Kidney (tissue), 14 donors: ENCODE results near the gene GPR84. TPM values are rescaled to one million over a fixed set of nuclear protein-coding genes. Genes with fewer than 3 reads are reported as not detected.

ENCODE experiments used
- DNase-seq, 5 donors: peaks; one replicate each; pipeline ENCODE4 v3.0.0-alpha.2; 2013 to 2020
- FAIRE-seq: peaks from 2 replicates; lab custom pipeline; 2012; peaks lifted over from hg19 to GRCh38; lab: Jason Lieb, UNC
- H3K27ac ChIP-seq, 2 donors: one replicate each; pipeline ENCODE4 v1.7.0; 2013; ENCODE audit warnings: low read depth in 2 of 2, low read length in 2 of 2, inconsistent platforms in 1 of 2
- H3K27me3 ChIP-seq: one replicate; pipeline ENCODE4 v1.7.1; 2013; ENCODE audit warnings: low read length, inconsistent platforms; ENCODE audit not compliant: control insufficient read depth, insufficient read depth
- H3K36me3 ChIP-seq, 3 donors: one replicate each; pipeline versions ENCODE4 v1.7.0 to v1.7.1; 2013; ENCODE audit warnings: low read length in 3 of 3, control low read depth in 1 of 3, inconsistent platforms in 1 of 3; ENCODE audit not compliant: insufficient read depth in 3 of 3, control insufficient read depth in 2 of 3
- H3K4me1 ChIP-seq, 3 donors: one replicate each; pipeline versions ENCODE4 v1.7.0 to v1.7.1; 2013; ENCODE audit warnings: low read length in 3 of 3, inconsistent platforms in 1 of 3, low read depth in 1 of 3; ENCODE audit not compliant: control insufficient read depth in 2 of 3, insufficient read depth in 2 of 3
- H3K4me3 ChIP-seq, 3 donors: one replicate each; pipeline versions ENCODE4 v1.7.0 to v1.8.1; 2013; ENCODE audit warnings: low read length in 3 of 3, control low read depth in 1 of 3, inconsistent platforms in 1 of 3
- H3K9ac ChIP-seq, 3 donors: one replicate each; pipeline versions ENCODE4 v1.7.0 to v1.7.1; 2013; ENCODE audit warnings: low read length in 3 of 3, control low read depth in 1 of 3, inconsistent platforms in 1 of 3
- H3K9me3 ChIP-seq, 3 donors: one replicate each; pipeline versions ENCODE4 v1.7.0 to v1.7.1; 2013; ENCODE audit warnings: low read length in 3 of 3, control low read depth in 1 of 3, inconsistent platforms in 1 of 3; ENCODE audit not compliant: control insufficient read depth in 2 of 3, insufficient read depth in 1 of 3
- CTCF ChIP-seq: IDR thresholded peaks from 3 replicates; pipeline ENCODE4 v1.5.1; 2012; ENCODE audit warnings: mild to moderate bottlenecking, moderate library complexity, borderline replicate concordance; ENCODE audit not compliant: insufficient read depth; ENCODE audit errors: extremely low read depth
- intact Hi-C: fragments of 100-400 bp; cut with DNase I; formaldehyde crosslinking; loops from one replicate; pipeline ENCODE4 v1.11.1; 2022
- polyA plus RNA-seq: library from polyadenylated mRNA; stranded (reverse); fragments of 350-450 nt; fragmentation: Illumina TruSeq; extraction: RNeasy Lipid Tissue Mini Kit (QIAGEN cat#74804); gene quantifications from one replicate; pipeline ENCODE4 v1.2.3, GENCODE V29; 2014; ENCODE audit warnings: low read depth, low replicate concordance; ENCODE audit not compliant: insufficient read depth
- total RNA-seq: library from RNA; stranded (reverse); fragmentation: NEBNext Ultra II Directional; extraction: Animal tissue kit (Norgen Biotek cat#: 25700); gene quantifications from one replicate; pipeline ENCODE4 v1.2.1, GENCODE V29; 2021
- donor health status: control.
- donor health status: control.
- donor health status: control.
- donor health status: control.
- donor health status: control.
- donor health status: DM: yes; HTN: yes; CAD: no.
- donor health status: Normal renal cell carcinoma (clear cell type).

GPR84 gene
- total and polyA plus RNA-seq, 2 donors from 2014 or later = 1.7 TPM; not detected in 1

- FAIRE-seq (no peak), DNase-seq (no peak)
- intact Hi-C loops = loop anchor here (10.0 kb wide), 1 partner anchor 152 kb away; no protein-coding TSS in a partner anchor
- Histone ChIP-seq H3K4me3 (no peak overlapping the region), H3K27ac (no peak overlapping the region), H3K27me3 (no peaks in the 10 kb centered on the region), H3K36me3 (no peaks in the 10 kb centered on the region), H3K4me1 (peaks cover 0 to 10% (median 7%) of the 10 kb centered on the region in 3 donors), H3K9me3 (no peaks in the 10 kb centered on the region), H3K9ac (no peak overlapping the region)
- no peak for TF ChIP-seq CTCF
Measured at GRCh38 chr12:54377007-54377406, 12.7 kb upstream of the GPR84 start.

GRCh38 chr12:54376596-54376995, 12.3 kb upstream of the GPR84 start:
- TF ChIP-seq CTCF = no peak
- H3K27me3 ChIP-seq = no peaks in the 10 kb centered on the region
- H3K9ac ChIP-seq = no peak overlapping the region
- no peak overlapping the region for H3K4me3 ChIP-seq
- FAIRE-seq (no peak), DNase-seq (no peak)
- no peaks in the 10 kb centered on the region for H3K9me3 ChIP-seq
- no peaks in the 10 kb centered on the region for H3K36me3 ChIP-seq
- intact Hi-C loops = loop anchor here (10.0 kb wide), 1 partner anchor 152 kb away; no protein-coding TSS in a partner anchor
- no peak overlapping the region for H3K27ac ChIP-seq
- H3K4me1 ChIP-seq = peaks cover 0 to 13% (median 7%) of the 10 kb centered on the region in 3 donors

- Histone ChIP-seq H3K4me3 (no peak overlapping the region), H3K27ac (no peak overlapping the region), H3K9me3 (no peaks in the 10 kb centered on the region), H3K36me3 (no peaks in the 10 kb centered on the region), H3K27me3 (no peaks in the 10 kb centered on the region), H3K9ac (no peak overlapping the region), H3K4me1 (peaks cover 0 to 18% (median 7%) of the 10 kb centered on the region in 3 donors)
- no peak for DNase-seq
- TF ChIP-seq CTCF = no peak
- intact Hi-C loops = loop anchor here (10.0 kb wide), 1 partner anchor 150 kb away; no protein-coding TSS in a partner anchor
- FAIRE-seq = no peak
Measured at GRCh38 chr12:54375259-54375579, 10.9 kb upstream of the GPR84 start.
